Middle frontal gyrus (tissue), 1 donor: ENCODE results near the gene PSMD3.

Experiments used
- DNase-seq: peaks from one replicate; pipeline ENCODE4 v3.0.0-alpha.2; 2015; ENCODE audit warnings: low spot score; ENCODE audit errors: extremely low spot score

Gene PSMD3

GRCh38 chr17:39960524-39961041 lies 20.0 kb upstream of the PSMD3 start:
- no peak for DNase-seq

GRCh38 chr17:39962642-39963220 lies 17.9 kb upstream of the PSMD3 start, which contains the start of gene GSDMA:
Gene GSDMA, plus strand, starts transcription at chr17:39963004. Its CDS starts 2,684 bp downstream, at chr17:39965688.
- no peak for DNase-seq

GRCh38 chr17:39963829-39964228 lies 16.8 kb upstream of the PSMD3 start:
- DNase-seq = no peak

GRCh38 chr17:39965017-39965699 lies 15.4 kb upstream of the PSMD3 start:
- DNase-seq = no peak

- DNase-seq = no peak
These were observed 13.8 kb upstream of the PSMD3 start for GRCh38 chr17:39966771-39967170.

GRCh38 chr17:39968761-39969160 lies 11.8 kb upstream of the PSMD3 start:
- DNase-seq = no peak

- no peak for DNase-seq
These were observed 11.2 kb upstream of the PSMD3 start for GRCh38 chr17:39969375-39969774.

- no peak for DNase-seq
These were observed 10.4 kb upstream of the PSMD3 start for GRCh38 chr17:39970157-39970692.

- no peak for DNase-seq
These were observed 9.5 kb upstream of the PSMD3 start for GRCh38 chr17:39971076-39971603.

GRCh38 chr17:39972271-39972670 lies 8.3 kb upstream of the PSMD3 start:
- no peak for DNase-seq

- DNase-seq = no peak
These were observed 7.1 kb upstream of the PSMD3 start for GRCh38 chr17:39973496-39973895.

- DNase-seq = no peak
These were observed 6.2 kb upstream of the PSMD3 start for GRCh38 chr17:39974433-39974832.

GRCh38 chr17:39975801-39976200 lies 4.8 kb upstream of the PSMD3 start:
- DNase-seq = no peak

- no peak for DNase-seq
These were observed 1.5 kb upstream of the PSMD3 start for GRCh38 chr17:39979016-39979670.

GRCh38 chr17:39979893-39980350 lies 685 bp upstream of the PSMD3 start:
- DNase-seq = no peak

GRCh38 chr17:39981207-39981741 lies 667 bp downstream of the PSMD3 start:
- no peak for DNase-seq

GRCh38 chr17:39981766-39982375 lies 1.3 kb downstream of the PSMD3 start:
- no peak for DNase-seq

- DNase-seq = no peak
These were observed 7.7 kb downstream of the PSMD3 start for GRCh38 chr17:39988206-39988810.

- DNase-seq = no peak
These were observed 13.8 kb downstream of the PSMD3 start for GRCh38 chr17:39994448-39994847.

GRCh38 chr17:39995438-39995837 lies 14.8 kb downstream of the PSMD3 start:
- DNase-seq = no peak

- DNase-seq = no peak
These were observed 15.6 kb downstream of the PSMD3 start for GRCh38 chr17:39996162-39996561.
